MCF 10A (cell line): ENCODE results near the gene DNAH3. TPM values are rescaled to one million over a fixed set of nuclear protein-coding genes. Genes with fewer than 3 reads are reported as not detected.
A peak's percentile ranks its signal among the peaks of the same experiment; 100 is the strongest.

Source experiments
- BruUV-seq: library from RNA; stranded (reverse); fragments of 400-500 nt; replicated peaks from 2 replicates; lab custom pipeline; 2021; lab: Mats Ljungman, UMichigan
- CTCF ChIA-PET: fragments of 300-600 bp; sonication (Branson Sonifier 250); formaldehyde crosslinking; extraction: SDS; loops from one replicate; lab custom pipeline; 2021; ENCODE audit warnings: antibody characterized with exemption, inconsistent platforms; lab: Yijun Ruan, JAX
- POLR2A ChIA-PET: fragments of 300-600, 350-650 bp; sonication (Branson Sonifier 250); formaldehyde crosslinking; extraction: SDS; loops from one replicate; lab custom pipeline; 2020; ENCODE audit warnings: antibody characterized with exemption, inconsistent platforms; lab: Yijun Ruan, JAX
- DNase-seq: peaks from one replicate; pipeline ENCODE4 v3.0.0-alpha.2; 2018; ENCODE audit not compliant: unreplicated experiment
- H3K27ac Mint-ChIP-seq: one replicate; pipeline ENCODE4 v1.8.0; 2022; ENCODE audit warnings: mild to moderate bottlenecking, low read depth, mixed read lengths; ENCODE audit not compliant: unreplicated experiment
- H3K27me3 Mint-ChIP-seq: one replicate; pipeline ENCODE4 v1.8.0; 2022; ENCODE audit warnings: mixed read lengths; ENCODE audit not compliant: insufficient read depth, unreplicated experiment
- H3K36me3 Mint-ChIP-seq: one replicate; pipeline ENCODE4 v1.8.0; 2022; ENCODE audit warnings: mild to moderate bottlenecking, moderate library complexity, mixed read lengths; ENCODE audit not compliant: insufficient read depth, unreplicated experiment
- H3K4me1 Mint-ChIP-seq: one replicate; pipeline ENCODE4 v1.8.0; 2022; ENCODE audit warnings: mixed read lengths; ENCODE audit not compliant: insufficient read depth, unreplicated experiment
- H3K4me3 Mint-ChIP-seq: one replicate; pipeline ENCODE4 v1.8.0; 2022; ENCODE audit warnings: mild to moderate bottlenecking, moderate library complexity, mixed read lengths; ENCODE audit not compliant: unreplicated experiment
- H3K9me3 Mint-ChIP-seq: one replicate; pipeline ENCODE4 v1.8.0; 2022; ENCODE audit warnings: mixed read lengths; ENCODE audit not compliant: unreplicated experiment
- intact Hi-C: fragments of 100-400 bp; cut with micrococcal nuclease; formaldehyde crosslinking; loops from 2 replicates; pipeline ENCODE4 v1.14.1; 2022
- total RNA-seq: library from RNA; stranded (reverse); gene quantifications from 2 replicates; pipeline ENCODE4 v1.2.3, GENCODE V29; 2022
- TF ChIP-seq, protein P1 (sequence below): fragments of 200-600 bp; IDR thresholded peaks from one replicate; pipeline ENCODE4 v1.8.0; 2022; ENCODE audit warnings: antibody characterized with exemption, mild to moderate bottlenecking; ENCODE audit not compliant: unreplicated experiment

Gene DNAH3
- total RNA-seq, 1 experiment from 2014 or later: not detected

DNA sequence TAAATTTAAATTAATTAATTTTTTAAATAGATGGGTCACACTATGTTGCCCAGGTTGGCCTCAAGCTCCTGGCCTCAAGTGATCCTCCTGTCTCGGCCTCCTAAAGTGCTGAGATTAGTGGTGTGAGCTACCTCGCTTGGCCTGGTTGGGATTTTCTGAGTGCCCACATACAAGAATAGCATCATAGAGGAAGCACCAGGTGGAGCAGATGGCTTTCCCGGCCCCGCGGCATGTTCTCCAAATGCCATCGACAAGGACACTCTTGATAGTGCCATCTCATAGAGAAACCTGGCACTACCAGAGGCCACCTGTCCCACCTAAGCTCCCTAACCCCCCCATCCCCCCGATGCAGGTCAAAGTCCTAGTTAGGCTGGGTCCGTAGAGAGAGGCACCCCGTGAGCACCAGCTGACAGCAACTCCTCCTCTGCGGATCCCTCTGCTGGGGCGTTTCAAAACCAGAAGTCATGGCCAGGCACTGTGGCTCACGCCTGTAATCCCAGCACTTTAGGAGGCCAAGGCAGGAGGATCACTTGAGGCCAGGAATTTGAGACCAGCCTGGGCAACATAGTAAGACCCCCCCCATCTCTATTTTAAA is 65.9 kb downstream of the DNAH3 start:
- Mint-ChIP-seq H3K27ac (no peak overlapping the region), H3K9me3 (no peaks in the 10 kb centered on the region), H3K36me3 (no peaks in the 10 kb centered on the region), H3K27me3 (no peaks in the 10 kb centered on the region), H3K4me1 (peaks cover 9% of the 10 kb centered on the region), H3K4me3 (no peak overlapping the region)
- ChIA-PET POLR2A (interaction anchor here (0.6 to 1.3 kb wide), 3 partner anchors 234 to 354 kb away, joined by 3 to 6 read pairs (median 4); partner anchors contain the start of gene REXO5), CTCF (interaction anchor here (0.6 to 4.7 kb wide), 20 partner anchors 11 to 1021 kb away, joined by 3 to 89 read pairs (median 4); partner anchors contain the start of genes ERI2 and REXO5)
- intact Hi-C loops: loop anchor here (5.0 kb wide), 1 partner anchor 182 kb away; the partner anchor contains the start of genes DCUN1D3 and LYRM1
- no peak for DNase-seq
- no TSS peak for BruUV-seq
- TF ChIP-seq, protein P1, sequence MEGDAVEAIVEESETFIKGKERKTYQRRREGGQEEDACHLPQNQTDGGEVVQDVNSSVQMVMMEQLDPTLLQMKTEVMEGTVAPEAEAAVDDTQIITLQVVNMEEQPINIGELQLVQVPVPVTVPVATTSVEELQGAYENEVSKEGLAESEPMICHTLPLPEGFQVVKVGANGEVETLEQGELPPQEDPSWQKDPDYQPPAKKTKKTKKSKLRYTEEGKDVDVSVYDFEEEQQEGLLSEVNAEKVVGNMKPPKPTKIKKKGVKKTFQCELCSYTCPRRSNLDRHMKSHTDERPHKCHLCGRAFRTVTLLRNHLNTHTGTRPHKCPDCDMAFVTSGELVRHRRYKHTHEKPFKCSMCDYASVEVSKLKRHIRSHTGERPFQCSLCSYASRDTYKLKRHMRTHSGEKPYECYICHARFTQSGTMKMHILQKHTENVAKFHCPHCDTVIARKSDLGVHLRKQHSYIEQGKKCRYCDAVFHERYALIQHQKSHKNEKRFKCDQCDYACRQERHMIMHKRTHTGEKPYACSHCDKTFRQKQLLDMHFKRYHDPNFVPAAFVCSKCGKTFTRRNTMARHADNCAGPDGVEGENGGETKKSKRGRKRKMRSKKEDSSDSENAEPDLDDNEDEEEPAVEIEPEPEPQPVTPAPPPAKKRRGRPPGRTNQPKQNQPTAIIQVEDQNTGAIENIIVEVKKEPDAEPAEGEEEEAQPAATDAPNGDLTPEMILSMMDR: no peak

DNA sequence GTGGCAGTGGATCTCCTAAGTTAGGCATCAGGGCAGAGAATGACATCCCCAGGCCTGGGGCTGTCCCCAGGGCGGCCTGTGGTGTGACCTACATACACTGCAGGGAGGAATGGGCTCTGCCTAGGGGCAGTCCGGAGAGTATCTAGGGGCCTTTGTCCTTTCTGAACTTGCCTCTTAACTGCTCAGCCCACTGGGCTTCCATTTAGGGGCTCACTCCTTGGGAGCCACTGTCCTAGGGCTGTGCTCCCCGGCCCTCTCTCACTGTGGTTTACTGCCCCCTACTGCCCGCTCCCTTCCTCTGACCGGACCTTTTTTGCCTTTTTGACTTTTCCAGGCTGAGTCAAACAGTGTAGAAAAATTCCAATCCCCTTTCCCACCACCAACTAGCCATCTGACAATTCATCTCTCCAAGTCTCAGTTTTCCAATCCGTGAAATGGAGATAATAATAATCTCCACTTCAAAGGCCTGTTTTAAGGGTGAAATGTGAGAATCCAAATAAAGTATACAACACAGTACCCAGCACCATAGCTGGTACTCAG is 66.8 kb downstream of the DNAH3 start:
- ChIA-PET POLR2A (interaction anchor here (1.3 kb wide), 2 partner anchors 233 to 277 kb away, joined by 4 to 6 read pairs; partner anchors contain the start of gene REXO5), CTCF (interaction anchor here (0.6 to 4.7 kb wide), 27 partner anchors 10 to 1020 kb away, joined by 3 to 89 read pairs (median 4); no protein-coding TSS in a partner anchor)
- no TSS peak for BruUV-seq
- Mint-ChIP-seq H3K36me3 (no peaks in the 10 kb centered on the region), H3K4me3 (no peak overlapping the region), H3K9me3 (no peaks in the 10 kb centered on the region), H3K27ac (no peak overlapping the region), H3K27me3 (no peaks in the 10 kb centered on the region), H3K4me1 (peaks cover 6% of the 10 kb centered on the region)
- DNase-seq: peak; percentile 70
- TF ChIP-seq, protein P1: peak; percentile 76
- intact Hi-C loops: loop anchor here (1.0 to 5.0 kb wide), 3 partner anchors 181 to 285 kb away; partner anchors contain the start of genes DCUN1D3 and LYRM1

DNA sequence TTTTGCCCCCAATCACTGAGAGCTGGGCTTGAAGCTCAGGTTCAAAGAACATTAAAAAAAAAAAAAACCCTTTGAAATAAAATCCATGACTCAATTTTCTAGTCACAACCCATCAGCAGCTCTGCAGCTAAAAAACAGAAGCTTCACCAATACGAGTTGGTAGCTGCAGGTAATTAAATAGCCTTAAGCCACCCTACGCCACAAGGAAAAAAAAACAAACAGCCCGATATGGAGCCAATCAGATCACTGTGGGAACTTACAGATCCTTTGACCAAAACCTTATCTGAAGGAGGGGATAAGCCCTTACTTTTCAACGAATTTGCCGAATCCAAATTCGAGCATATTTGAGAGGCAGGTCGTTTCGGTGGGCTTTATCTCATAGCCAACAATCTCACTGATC is 69.3 kb downstream of the DNAH3 start:
- no TSS peak for BruUV-seq
- ChIA-PET CTCF (interaction anchor here (0.7 to 3.4 kb wide), 9 partner anchors 11 to 283 kb away, joined by 3 to 24 read pairs (median 4); no protein-coding TSS in a partner anchor), POLR2A (interaction anchor here (0.9 kb wide), 1 partner anchor 231 kb away, joined by 3 read pairs; no protein-coding TSS in a partner anchor)
- TF ChIP-seq, protein P1: no peak
- no peaks in the 10 kb centered on the region for H3K36me3 Mint-ChIP-seq
- H3K4me3 Mint-ChIP-seq: no peak overlapping the region
- H3K27me3 Mint-ChIP-seq: no peaks in the 10 kb centered on the region
- H3K9me3 Mint-ChIP-seq: no peaks in the 10 kb centered on the region
- no peak overlapping the region for H3K27ac Mint-ChIP-seq
- H3K4me1 Mint-ChIP-seq: no peaks in the 10 kb centered on the region
- intact Hi-C loops: loop anchor here (5.0 kb wide), 1 partner anchor 179 kb away; the partner anchor contains the start of genes DCUN1D3 and LYRM1
- DNase-seq: no peak

DNA sequence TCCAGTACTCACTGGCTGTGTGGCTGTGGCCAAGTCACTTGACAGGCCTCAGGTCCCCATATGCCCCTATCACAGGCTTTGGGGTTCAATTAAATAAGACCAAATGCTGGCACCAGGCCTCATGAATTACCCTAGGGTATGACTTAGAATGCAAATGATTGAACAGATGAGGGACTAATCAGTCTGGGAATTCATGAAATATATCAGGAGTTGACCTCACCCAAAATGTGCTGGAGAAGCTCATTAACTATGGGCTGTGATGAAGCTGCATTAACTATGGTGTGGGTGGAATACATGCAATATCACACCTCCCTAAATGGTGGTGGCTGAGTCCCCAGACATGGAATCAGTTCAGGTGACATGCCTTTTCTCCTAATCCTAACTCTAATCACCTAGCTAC is 72.1 kb downstream of the DNAH3 start:
- BruUV-seq: no TSS peak
- no peaks in the 10 kb centered on the region for H3K27me3 Mint-ChIP-seq
- CTCF ChIA-PET: interaction anchor here (0.6 to 3.4 kb wide), 2 partner anchors 79 to 229 kb away, joined by 3 to 24 read pairs; no protein-coding TSS in a partner anchor
- no peak for DNase-seq
- TF ChIP-seq, protein P1: no peak
- POLR2A ChIA-PET: interaction anchor here (0.8 kb wide), 1 partner anchor 228 kb away, joined by 3 read pairs; no protein-coding TSS in a partner anchor
- H3K4me1 Mint-ChIP-seq: no peaks in the 10 kb centered on the region
- no peak overlapping the region for H3K27ac Mint-ChIP-seq
- intact Hi-C loops: no loop called here
- H3K36me3 Mint-ChIP-seq: no peaks in the 10 kb centered on the region
- no peaks in the 10 kb centered on the region for H3K9me3 Mint-ChIP-seq
- no peak overlapping the region for H3K4me3 Mint-ChIP-seq
